ENCODE measurements around the gene SPTBN2. TPM values are rescaled to one million over a fixed set of nuclear protein-coding genes. Genes with fewer than 3 reads are reported as not detected.

The SPTBN2 gene
- total RNA-seq, 1 experiment from 2014 or later: 18.5 TPM

GRCh38 chr11:66708701-66709100 is 20.3 kb downstream of the SPTBN2 start (continued):
- TF ChIP-seq ZNF274 (IDR thresholded peaks at IDR 0.05; ENCODE audit: low read depth, low read length): no peak
- no peak for TF ChIP-seq ZFX (IDR thresholded peaks at IDR 0.05)

- CTCF ChIA-PET: no interaction called here
- H3K4me2 ChIP-seq (ENCODE audit: low read length): no peak overlapping the region
Observed at GRCh38 chr11:66708094-66708493, 20.9 kb downstream of the SPTBN2 start.

More at GRCh38 chr11:66708094-66708493, 20.9 kb downstream of the SPTBN2 start:
- Histone ChIP-seq H3K9me2 (ENCODE audit: insufficient read depth) (no peaks in the 10 kb centered on the region), H3K79me2 (ENCODE audit: insufficient read depth, low read length) (no peaks in the 10 kb centered on the region), H3K27ac (ENCODE audit: low read depth, low read length) (no peak overlapping the region), H3K9me3 (ENCODE audit: control insufficient read depth in 1 of 2, insufficient read depth in 1 of 2, low read depth in 1 of 2, low read length in 2 of 2) (no peaks in the 10 kb centered on the region), H3K27me3 (ENCODE audit: insufficient read depth, low read length) (no peaks in the 10 kb centered on the region), H3K4me3 (replicated peaks in 1 of 2; ENCODE audit: low read depth in 1 of 2, low read length in 2 of 2) (no peak overlapping the region), H4K20me1 (ENCODE audit: insufficient read depth) (no peaks in the 10 kb centered on the region), H3K4me1 (ENCODE audit: control insufficient read depth in 1 of 2, insufficient read depth in 2 of 2, low read length in 2 of 2) (peaks cover 0 to 3% of the 10 kb centered on the region in 2 experiments; a peak in 1 of 4 replicates), H2AFZ (ENCODE audit: low read depth, low read length, poor library complexity, severe bottlenecking) (no peak overlapping the region), H3K9ac (ENCODE audit: low read length) (no peak overlapping the region), H3K36me3 (ENCODE audit: control insufficient read depth in 1 of 2, insufficient read depth in 2 of 2, low read length in 2 of 2) (no peaks in the 10 kb centered on the region; a peak in 1 of 4 replicates)
- ATAC-seq (no peak), DNase-seq (ENCODE audit: low read depth, low spot score) (no peak)
- TF ChIP-seq JUND (IDR thresholded peaks at IDR 0.05): no peak
- TF ChIP-seq CEBPB (IDR thresholded peaks at IDR 0.05; ENCODE audit: low read depth): no peak
- TF ChIP-seq ATF3 (IDR thresholded peaks at IDR 0.05): no peak
- TF ChIP-seq SP1 (IDR thresholded peaks at IDR 0.05; ENCODE audit: low read depth): no peak
- no peak for TF ChIP-seq POLR2AphosphoS5 (IDR thresholded peaks at IDR 0.05; ENCODE audit: low read depth, low read length)
- TF ChIP-seq TCF7L2 (IDR thresholded peaks at IDR 0.05; ENCODE audit: borderline replicate concordance, extremely low read depth, insufficient read depth, insufficient read length): no peak
- TF ChIP-seq ZBTB33 (IDR thresholded peaks at IDR 0.05; ENCODE audit: extremely low read depth, insufficient replicate concordance, low read length): no peak
- no peak for TF ChIP-seq YY1 (IDR thresholded peaks at IDR 0.05; ENCODE audit: extremely low read depth, insufficient replicate concordance, low read depth, low read length)
- no peak for TF ChIP-seq FOSL1 (IDR thresholded peaks at IDR 0.05; ENCODE audit: low read depth)
- TF ChIP-seq SIN3A (IDR thresholded peaks at IDR 0.05; ENCODE audit: low read depth): no peak
- TF ChIP-seq RAD21 (IDR thresholded peaks at IDR 0.05; ENCODE audit: low read depth): no peak
- TF ChIP-seq EGR1 (IDR thresholded peaks at IDR 0.05; ENCODE audit: low read depth): no peak
- no peak for TF ChIP-seq ZNF274 (IDR thresholded peaks at IDR 0.05; ENCODE audit: low read depth, low read length)
- TF ChIP-seq MAX (IDR thresholded peaks at IDR 0.05): no peak
- no peak for TF ChIP-seq POLR2A (IDR thresholded peaks at IDR 0.05; ENCODE audit: borderline replicate concordance, extremely low read depth, insufficient read depth, insufficient read length)
- no peak for TF ChIP-seq SRF (IDR thresholded peaks at IDR 0.05; ENCODE audit: low read depth)
- intact Hi-C loops (cut with micrococcal nuclease): no loop called here
- RAD21 ChIA-PET (ENCODE audit: low non-redundant PET in 1 of 2, low total read pairs in 2 of 2, uncharacterized antibody in 2 of 2, unreplicated experiment in 2 of 2): no interaction called here
- POLR2A ChIA-PET: no interaction called here
- BruUV-seq (replicated peaks): no TSS peak

Measured in HCT116 (cell line).